Fibroblast of villous mesenchyme (primary cell): ENCODE results near the gene EXO1. TPM values are rescaled to one million over a fixed set of nuclear protein-coding genes. Genes with fewer than 3 reads are reported as not detected.

Experiments used
- DNase-seq: peaks from one replicate; pipeline ENCODE4 v3.0.0-alpha.2; 2010; ENCODE audit warnings: low read depth
- H3K4me3 ChIP-seq: 2 replicates; pipeline ENCODE4 v1.5.1; 2011; ENCODE audit warnings: low read depth, mild to moderate bottlenecking, low read length
- CTCF ChIP-seq: IDR thresholded peaks from 2 replicates; pipeline ENCODE4 v1.5.1; 2012; ENCODE audit warnings: low read depth, mild to moderate bottlenecking, low read length; ENCODE audit not compliant: insufficient read depth
- total RNA-seq: library from RNA; depleted of rRNA; stranded (reverse); fragments of >200 nt; gene quantifications from 2 replicates; pipeline ENCODE4 v1.2.3, GENCODE V29; 2012

The EXO1 gene
- total RNA-seq, 1 donor, result 12.5 TPM

GRCh38 chr1:241888232-241888631, 40.2 kb downstream of the EXO1 start:
- no peak for TF ChIP-seq CTCF
- H3K4me3 ChIP-seq, result no peak overlapping the region
- no peak for DNase-seq

- no peak overlapping the region for H3K4me3 ChIP-seq
- no peak for DNase-seq
- no peak for TF ChIP-seq CTCF
These were observed 43.3 kb downstream of the EXO1 start for GRCh38 chr1:241891296-241891695.

- DNase-seq, result no peak
- TF ChIP-seq CTCF, result no peak
- no peak overlapping the region for H3K4me3 ChIP-seq
These were observed 46.0 kb downstream of the EXO1 start for GRCh38 chr1:241894016-241894415.

- H3K4me3 ChIP-seq, result no peak overlapping the region
- no peak for TF ChIP-seq CTCF
- DNase-seq, result no peak
These were observed 47.0 kb downstream of the EXO1 start for GRCh38 chr1:241895013-241895412.

GRCh38 chr1:241896670-241896962, 48.6 kb downstream of the EXO1 start:
- DNase-seq, result no peak
- TF ChIP-seq CTCF, result no peak
- no peak overlapping the region for H3K4me3 ChIP-seq

GRCh38 chr1:241899210-241899609, 51.2 kb downstream of the EXO1 start:
- DNase-seq, result no peak
- no peak for TF ChIP-seq CTCF
- H3K4me3 ChIP-seq, result no peak overlapping the region

GRCh38 chr1:241900381-241900780, 52.4 kb downstream of the EXO1 start:
- DNase-seq, result no peak
- no peak overlapping the region for H3K4me3 ChIP-seq
- TF ChIP-seq CTCF, result no peak
